ENCODE measurements around the gene P4HA1.

GRCh38 chr10:73000973-73001372, 95.7 kb downstream of the P4HA1 start:
- TF ChIP-seq CTCF (conservative IDR thresholded peaks at IDR 0.05; ENCODE audit: low read depth, low read length) (no peak), EZH2 (IDR thresholded peaks at IDR 0.05; ENCODE audit: low read length, unreplicated experiment) (no peak), EZH2phosphoT487 (IDR thresholded peaks at IDR 0.05; ENCODE audit: borderline replicate concordance, low read length) (no peak)

All from PC-3 (cell line).